ENCODE measurements around the gene TAB2. TPM values are rescaled to one million over a fixed set of nuclear protein-coding genes. Genes with fewer than 3 reads are reported as not detected.

Gene TAB2
- total RNA-seq, 2 experiments from 2014 or later: 121 to 123 TPM

- Mint-ChIP-seq H3K27me3 (no peaks in the 10 kb centered on the region), H3K9me3 (no peaks in the 10 kb centered on the region), H3K4me3 (no peak overlapping the region), H3K4me1 (ENCODE audit: low read depth) (no peaks in the 10 kb centered on the region), H3K27ac (no peak overlapping the region), H3K36me3 (ENCODE audit: low read depth) (peaks cover 41% of the 10 kb centered on the region)
- DNase-seq: peak in 2 of 14 experiments; percentile 24 to 39
- ChIA-PET CTCF (interaction anchor here (1.6 kb wide), 1 partner anchor 423 kb away, joined by 5 read pairs; no protein-coding TSS in a partner anchor), POLR2A (no interaction called here)
- Histone ChIP-seq H3K36me3 (ENCODE audit: insufficient read depth, low read length) (peaks cover 56% of the 10 kb centered on the region), H3K4me3 (ENCODE audit: low read length) (no peak overlapping the region), H3K9me3 (ENCODE audit: control insufficient read depth in 1 of 2, insufficient read depth in 1 of 2, low read length in 2 of 2) (no peaks in the 10 kb centered on the region), H3K27ac (ENCODE audit: low read depth in 1 of 2, low read length in 2 of 2) (no peak overlapping the region), H3K4me1 (ENCODE audit: insufficient read depth, low read length) (peaks cover 12% of the 10 kb centered on the region), H3K27me3 (ENCODE audit: control insufficient read depth in 1 of 2, insufficient read depth in 2 of 2, low read length in 2 of 2) (no peaks in the 10 kb centered on the region)
- ATAC-seq (ENCODE audit: poor library complexity): peak; percentile 59
- intact Hi-C loops (cut with DNase I, micrococcal nuclease): loop anchor here in 1 of 2 experiments (2.0 kb wide), 1 partner anchor 55 kb away; no protein-coding TSS in a partner anchor
- no peak for TF ChIP-seq CTCF (IDR thresholded peaks at IDR 0.05)
Measured at GRCh38 chr6:149451376-149452036, 134.0 kb downstream of the TAB2 start.

- DNase-seq (no peak), ATAC-seq (ENCODE audit: poor library complexity) (no peak)
- Histone ChIP-seq H3K9me3 (ENCODE audit: control insufficient read depth in 1 of 2, insufficient read depth in 1 of 2, low read length in 2 of 2) (no peaks in the 10 kb centered on the region), H3K27me3 (ENCODE audit: control insufficient read depth in 1 of 2, insufficient read depth in 2 of 2, low read length in 2 of 2) (no peaks in the 10 kb centered on the region), H3K36me3 (ENCODE audit: insufficient read depth, low read length) (peaks cover 64% of the 10 kb centered on the region), H3K27ac (ENCODE audit: low read depth in 1 of 2, low read length in 2 of 2) (peak overlapping the region in 1 of 2 donors; percentile 9), H3K4me1 (ENCODE audit: insufficient read depth, low read length) (peaks cover 12% of the 10 kb centered on the region), H3K4me3 (ENCODE audit: low read length) (no peak overlapping the region)
- H3K4me3 Mint-ChIP-seq: no peak overlapping the region
- no peak for TF ChIP-seq CTCF (IDR thresholded peaks at IDR 0.05)
- H3K27ac Mint-ChIP-seq: no peak overlapping the region
- no peaks in the 10 kb centered on the region for H3K27me3 Mint-ChIP-seq
- no peaks in the 10 kb centered on the region for H3K9me3 Mint-ChIP-seq
- ChIA-PET CTCF (no interaction called here), POLR2A (no interaction called here)
- H3K4me1 Mint-ChIP-seq (ENCODE audit: low read depth): no peaks in the 10 kb centered on the region
- intact Hi-C loops (cut with DNase I, micrococcal nuclease): no loop called here
- peaks cover 46% of the 10 kb centered on the region for H3K36me3 Mint-ChIP-seq (ENCODE audit: low read depth)
Measured at GRCh38 chr6:149452037-149452939, 134.8 kb downstream of the TAB2 start.

GRCh38 chr6:149453597-149454345 is 136.3 kb downstream of the TAB2 start:
- no peak overlapping the region for H3K27ac Mint-ChIP-seq
- no peaks in the 10 kb centered on the region for H3K27me3 Mint-ChIP-seq
- Histone ChIP-seq H3K36me3 (ENCODE audit: insufficient read depth, low read length) (peaks cover 76% of the 10 kb centered on the region), H3K4me3 (ENCODE audit: low read length) (no peak overlapping the region), H3K27ac (ENCODE audit: low read depth in 1 of 2, low read length in 2 of 2) (no peak overlapping the region), H3K27me3 (ENCODE audit: control insufficient read depth in 1 of 2, insufficient read depth in 2 of 2, low read length in 2 of 2) (no peaks in the 10 kb centered on the region), H3K9me3 (ENCODE audit: control insufficient read depth in 1 of 2, insufficient read depth in 1 of 2, low read length in 2 of 2) (no peaks in the 10 kb centered on the region), H3K4me1 (ENCODE audit: insufficient read depth, low read length) (peaks cover 12% of the 10 kb centered on the region)
- ChIA-PET POLR2A (interaction anchor here (0.7 to 1.3 kb wide), 2 partner anchors 55 to 359 kb away, joined by 3 to 4 read pairs; no protein-coding TSS in a partner anchor), CTCF (interaction anchor here (0.7 kb wide), 1 partner anchor 63 kb away, joined by 3 read pairs; no protein-coding TSS in a partner anchor)
- intact Hi-C loops (cut with DNase I, micrococcal nuclease): no loop called here
- H3K4me1 Mint-ChIP-seq (ENCODE audit: low read depth): peaks cover 2% of the 10 kb centered on the region
- no peak overlapping the region for H3K4me3 Mint-ChIP-seq
- no peak for ATAC-seq (ENCODE audit: poor library complexity)
- no peaks in the 10 kb centered on the region for H3K9me3 Mint-ChIP-seq
- TF ChIP-seq CTCF (IDR thresholded peaks at IDR 0.05): no peak
- no peak for DNase-seq
- peaks cover 52% of the 10 kb centered on the region for H3K36me3 Mint-ChIP-seq (ENCODE audit: low read depth)

Measured in CD4-positive, alpha-beta T cell (primary cell).